Measurements from ENCODE around the gene CC2D2B.

CC2D2B gene

GRCh38 chr10:95864906-95865813 is 42.6 kb upstream of the CC2D2B start:
- Histone ChIP-seq H3K9me3 (ENCODE audit: control insufficient read depth, low read length) (no peaks in the 10 kb centered on the region), H3K79me2 (no peaks in the 10 kb centered on the region), H3K36me3 (ENCODE audit: control insufficient read depth, insufficient read depth, low read length) (no peaks in the 10 kb centered on the region), H3K4me1 (peaks cover 47% of the 10 kb centered on the region), H3K9ac (no peak overlapping the region), H3K4me2 (ENCODE audit: low read length) (no peak overlapping the region), H2AFZ (peak overlapping the region; percentile 58), H3K27ac (peak overlapping the region; percentile 7), H3K4me3 (ENCODE audit: low read depth, low read length) (no peak overlapping the region), H3K27me3 (ENCODE audit: control insufficient read depth, insufficient read depth, low read length) (no peaks in the 10 kb centered on the region)
- TF ChIP-seq, protein P1, sequence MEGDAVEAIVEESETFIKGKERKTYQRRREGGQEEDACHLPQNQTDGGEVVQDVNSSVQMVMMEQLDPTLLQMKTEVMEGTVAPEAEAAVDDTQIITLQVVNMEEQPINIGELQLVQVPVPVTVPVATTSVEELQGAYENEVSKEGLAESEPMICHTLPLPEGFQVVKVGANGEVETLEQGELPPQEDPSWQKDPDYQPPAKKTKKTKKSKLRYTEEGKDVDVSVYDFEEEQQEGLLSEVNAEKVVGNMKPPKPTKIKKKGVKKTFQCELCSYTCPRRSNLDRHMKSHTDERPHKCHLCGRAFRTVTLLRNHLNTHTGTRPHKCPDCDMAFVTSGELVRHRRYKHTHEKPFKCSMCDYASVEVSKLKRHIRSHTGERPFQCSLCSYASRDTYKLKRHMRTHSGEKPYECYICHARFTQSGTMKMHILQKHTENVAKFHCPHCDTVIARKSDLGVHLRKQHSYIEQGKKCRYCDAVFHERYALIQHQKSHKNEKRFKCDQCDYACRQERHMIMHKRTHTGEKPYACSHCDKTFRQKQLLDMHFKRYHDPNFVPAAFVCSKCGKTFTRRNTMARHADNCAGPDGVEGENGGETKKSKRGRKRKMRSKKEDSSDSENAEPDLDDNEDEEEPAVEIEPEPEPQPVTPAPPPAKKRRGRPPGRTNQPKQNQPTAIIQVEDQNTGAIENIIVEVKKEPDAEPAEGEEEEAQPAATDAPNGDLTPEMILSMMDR (IDR thresholded peaks at IDR 0.05) = peak; percentile 93

DNA sequence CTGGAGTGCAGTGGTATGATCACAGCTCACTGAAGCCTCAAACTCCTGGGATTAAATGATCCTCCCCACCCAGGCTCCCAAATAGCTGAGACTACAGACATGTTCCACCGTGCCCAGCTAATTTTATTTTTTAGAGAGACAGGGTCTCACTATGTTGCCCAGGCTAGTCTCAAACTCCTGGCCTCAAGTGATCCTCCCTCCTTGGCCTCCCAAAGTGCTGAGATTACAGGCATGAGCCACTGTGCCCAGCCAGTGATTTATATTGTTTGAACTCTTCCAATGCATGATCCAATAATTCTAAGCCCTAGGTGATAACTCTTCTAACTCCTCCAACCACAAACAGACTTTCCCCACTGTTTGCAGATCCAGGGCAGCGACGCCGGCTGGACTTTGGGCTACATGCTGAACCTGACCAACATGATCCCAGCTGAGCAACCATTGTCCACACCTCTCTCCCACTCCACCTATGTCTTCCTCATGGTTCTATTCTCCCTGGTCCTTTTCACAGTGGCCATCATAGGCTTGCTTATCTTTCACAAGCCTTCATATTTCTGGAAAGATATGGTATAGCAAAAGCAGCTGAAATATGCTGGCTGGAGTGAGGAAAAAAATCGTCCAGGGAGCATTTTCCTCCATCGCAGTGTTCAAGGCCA is 41.8 kb upstream of the CC2D2B start:
- no peaks in the 10 kb centered on the region for H3K36me3 ChIP-seq (ENCODE audit: control insufficient read depth, insufficient read depth, low read length)
- no peaks in the 10 kb centered on the region for H3K9me3 ChIP-seq (ENCODE audit: control insufficient read depth, low read length)
- TF ChIP-seq, protein P1 (IDR thresholded peaks at IDR 0.05) = no peak
- H3K4me3 ChIP-seq (ENCODE audit: low read depth, low read length) = no peak overlapping the region
- no peaks in the 10 kb centered on the region for H3K27me3 ChIP-seq (ENCODE audit: control insufficient read depth, insufficient read depth, low read length)
- no peaks in the 10 kb centered on the region for H3K79me2 ChIP-seq
- no peak overlapping the region for H3K9ac ChIP-seq
- H2AFZ ChIP-seq = no peak overlapping the region
- H3K4me1 ChIP-seq = peaks cover 39% of the 10 kb centered on the region
- no peak overlapping the region for H3K27ac ChIP-seq
- H3K4me2 ChIP-seq (ENCODE audit: low read length) = no peak overlapping the region

DNA sequence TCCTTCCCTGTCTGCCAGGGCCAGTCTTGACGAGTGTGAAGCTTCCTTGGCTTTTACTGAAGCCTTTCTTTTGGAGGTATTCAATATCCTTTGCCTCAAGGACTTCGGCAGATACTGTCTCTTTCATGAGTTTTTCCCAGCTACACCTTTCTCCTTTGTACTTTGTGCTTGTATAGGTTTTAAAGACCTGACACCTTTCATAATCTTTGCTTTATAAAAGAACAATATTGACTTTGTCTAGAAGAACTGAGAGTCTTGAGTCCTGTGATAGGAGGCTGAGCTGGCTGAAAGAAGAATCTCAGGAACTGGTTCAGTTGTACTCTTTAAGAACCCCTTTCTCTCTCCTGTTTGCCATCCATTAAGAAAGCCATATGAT is 41.3 kb upstream of the CC2D2B start:
- Histone ChIP-seq H3K4me2 (ENCODE audit: low read length) (no peak overlapping the region), H2AFZ (no peak overlapping the region), H3K9me3 (ENCODE audit: control insufficient read depth, low read length) (no peaks in the 10 kb centered on the region), H3K4me3 (ENCODE audit: low read depth, low read length) (no peak overlapping the region), H3K27ac (no peak overlapping the region), H3K79me2 (no peaks in the 10 kb centered on the region), H3K4me1 (peaks cover 34% of the 10 kb centered on the region), H3K27me3 (ENCODE audit: control insufficient read depth, insufficient read depth, low read length) (no peaks in the 10 kb centered on the region), H3K9ac (no peak overlapping the region), H3K36me3 (ENCODE audit: control insufficient read depth, insufficient read depth, low read length) (no peaks in the 10 kb centered on the region)
- TF ChIP-seq, protein P1 (IDR thresholded peaks at IDR 0.05) = no peak

GRCh38 chr10:95867866-95868265 is 39.9 kb upstream of the CC2D2B start:
- Histone ChIP-seq H2AFZ (no peak overlapping the region), H3K27me3 (ENCODE audit: control insufficient read depth, insufficient read depth, low read length) (no peaks in the 10 kb centered on the region), H3K79me2 (no peaks in the 10 kb centered on the region), H3K4me2 (ENCODE audit: low read length) (no peak overlapping the region), H3K9me3 (ENCODE audit: control insufficient read depth, low read length) (no peaks in the 10 kb centered on the region), H3K4me1 (peaks cover 19% of the 10 kb centered on the region), H3K27ac (no peak overlapping the region), H3K36me3 (ENCODE audit: control insufficient read depth, insufficient read depth, low read length) (no peaks in the 10 kb centered on the region), H3K9ac (no peak overlapping the region), H3K4me3 (ENCODE audit: low read depth, low read length) (no peak overlapping the region)
- TF ChIP-seq, protein P1 (IDR thresholded peaks at IDR 0.05) = no peak
